Measurements from ENCODE around the gene KRTAP20-3.

The KRTAP20-3 gene

GRCh38 chr21:30623362-30623761, 19.3 kb upstream of the KRTAP20-3 start:
- Histone ChIP-seq H3K4me1 (ENCODE audit: control insufficient read depth, insufficient read depth, low read length) (no peaks in the 10 kb centered on the region), H3K4me3 (ENCODE audit: insufficient read depth, low read depth, low read length) (no peak overlapping the region), H3K9me3 (ENCODE audit: control insufficient read depth, low read length) (no peaks in the 10 kb centered on the region), H3K36me3 (ENCODE audit: control insufficient read depth, insufficient read depth, low read length) (no peaks in the 10 kb centered on the region), H3K27ac (ENCODE audit: insufficient read depth, low read depth, low read length, poor library complexity, severe bottlenecking) (no peak overlapping the region), H3K27me3 (ENCODE audit: control insufficient read depth, insufficient read depth, low read length, poor library complexity, severe bottlenecking) (no peaks in the 10 kb centered on the region)
- 91 to 94% methylated on average over 3 of the region's 3 CpGs for WGBS, 2 experiments

DNA sequence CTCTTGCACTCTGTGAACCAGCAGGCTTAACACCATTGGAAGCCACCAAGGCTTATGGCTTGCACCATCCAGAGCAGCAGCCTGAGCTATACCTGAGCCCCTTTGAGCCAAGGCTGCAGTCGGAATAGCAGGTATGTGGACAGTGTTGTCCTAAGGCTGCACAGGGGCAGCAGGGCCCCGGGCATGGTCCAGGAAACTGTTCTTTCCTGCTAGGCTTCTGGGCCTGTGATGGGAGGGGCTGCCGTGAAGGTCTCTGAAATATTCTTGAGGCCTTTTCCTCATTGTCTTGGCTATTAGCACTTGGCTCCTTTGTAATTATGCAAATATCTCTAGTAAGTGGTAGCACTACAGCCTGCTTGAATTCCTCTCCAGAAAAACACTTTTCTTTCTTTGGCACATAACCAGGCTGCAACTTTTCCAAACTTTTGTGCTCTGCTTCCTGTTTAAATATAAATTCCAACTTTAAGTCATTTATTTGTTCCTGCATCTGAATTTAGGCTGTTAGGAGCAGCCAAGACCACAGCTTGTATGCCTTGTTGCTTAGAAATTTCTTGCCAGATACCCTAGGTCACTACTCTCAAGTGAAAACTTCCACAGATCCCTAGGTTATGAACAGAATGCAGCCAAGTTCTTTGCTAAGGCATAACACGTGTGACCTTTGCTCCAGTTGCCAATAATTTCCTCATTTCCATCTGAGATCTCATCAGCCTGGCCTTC, 17.1 kb upstream of the KRTAP20-3 start:
- WGBS, 2 experiments = 89 to 90% methylated on average over 4 of the region's 4 CpGs
- H3K4me3 ChIP-seq (ENCODE audit: insufficient read depth, low read depth, low read length) = no peak overlapping the region
- H3K27ac ChIP-seq (ENCODE audit: insufficient read depth, low read depth, low read length, poor library complexity, severe bottlenecking) = no peak overlapping the region
- no peaks in the 10 kb centered on the region for H3K4me1 ChIP-seq (ENCODE audit: control insufficient read depth, insufficient read depth, low read length)
- H3K27me3 ChIP-seq (ENCODE audit: control insufficient read depth, insufficient read depth, low read length, poor library complexity, severe bottlenecking) = no peaks in the 10 kb centered on the region
- no peaks in the 10 kb centered on the region for H3K36me3 ChIP-seq (ENCODE audit: control insufficient read depth, insufficient read depth, low read length)
- no peaks in the 10 kb centered on the region for H3K9me3 ChIP-seq (ENCODE audit: control insufficient read depth, low read length)

- H3K27me3 ChIP-seq (ENCODE audit: control insufficient read depth, insufficient read depth, low read length, poor library complexity, severe bottlenecking) = no peaks in the 10 kb centered on the region
- H3K9me3 ChIP-seq (ENCODE audit: control insufficient read depth, low read length) = no peaks in the 10 kb centered on the region
- H3K27ac ChIP-seq (ENCODE audit: insufficient read depth, low read depth, low read length, poor library complexity, severe bottlenecking) = no peak overlapping the region
- no peaks in the 10 kb centered on the region for H3K4me1 ChIP-seq (ENCODE audit: control insufficient read depth, insufficient read depth, low read length)
- H3K36me3 ChIP-seq (ENCODE audit: control insufficient read depth, insufficient read depth, low read length) = no peaks in the 10 kb centered on the region
- no peak overlapping the region for H3K4me3 ChIP-seq (ENCODE audit: insufficient read depth, low read depth, low read length)
- WGBS, 2 experiments = 57 to 76% methylated on average over 2 of the region's 4 CpGs
These were observed 14.6 kb upstream of the KRTAP20-3 start for GRCh38 chr21:30628109-30628508.

- Histone ChIP-seq H3K4me3 (ENCODE audit: insufficient read depth, low read depth, low read length) (no peak overlapping the region), H3K9me3 (ENCODE audit: control insufficient read depth, low read length) (no peaks in the 10 kb centered on the region), H3K27me3 (ENCODE audit: control insufficient read depth, insufficient read depth, low read length, poor library complexity, severe bottlenecking) (no peaks in the 10 kb centered on the region), H3K27ac (ENCODE audit: insufficient read depth, low read depth, low read length, poor library complexity, severe bottlenecking) (no peak overlapping the region), H3K4me1 (ENCODE audit: control insufficient read depth, insufficient read depth, low read length) (no peaks in the 10 kb centered on the region), H3K36me3 (ENCODE audit: control insufficient read depth, insufficient read depth, low read length) (no peaks in the 10 kb centered on the region)
- WGBS, 2 experiments = 93% methylated on average over 1 of the region's 1 CpG
These were observed 13.5 kb upstream of the KRTAP20-3 start for GRCh38 chr21:30629200-30629599.

DNA sequence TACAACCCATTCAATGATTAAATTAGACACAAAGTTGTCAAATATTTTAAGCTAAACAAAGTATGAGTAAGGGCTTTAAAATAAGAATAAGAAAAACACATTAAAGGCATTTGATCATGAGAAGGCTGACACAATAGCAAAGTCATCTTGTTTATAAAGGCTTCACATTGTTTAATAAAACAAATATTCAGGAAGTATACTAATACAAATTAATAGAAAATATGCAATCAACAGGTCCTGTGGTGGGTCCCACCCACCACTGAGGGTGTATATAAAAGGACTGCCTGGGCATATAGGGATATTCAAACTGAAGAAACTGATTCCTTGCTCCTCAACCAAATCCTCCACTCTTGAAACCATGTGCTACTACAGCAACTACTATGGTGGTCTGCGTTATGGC, 7.8 kb upstream of the KRTAP20-3 start, which contains the start of gene KRTAP20-2:
KRTAP20-2 (plus strand) TSS at position 301 of the 400 bp plus-strand sequence; CDS start at position 359, 58 bp downstream.
- Histone ChIP-seq H3K9me3 (ENCODE audit: control insufficient read depth, low read length) (no peaks in the 10 kb centered on the region), H3K4me1 (ENCODE audit: control insufficient read depth, insufficient read depth, low read length) (no peaks in the 10 kb centered on the region), H3K27ac (ENCODE audit: insufficient read depth, low read depth, low read length, poor library complexity, severe bottlenecking) (no peak within 1 kb of the TSS), H3K27me3 (ENCODE audit: control insufficient read depth, insufficient read depth, low read length, poor library complexity, severe bottlenecking) (no peaks in the 10 kb centered on the region), H3K36me3 (ENCODE audit: control insufficient read depth, insufficient read depth, low read length) (no peaks in the 10 kb centered on the region), H3K4me3 (ENCODE audit: insufficient read depth, low read depth, low read length) (no peak within 1 kb of the TSS)
- 92 to 97% methylated on average over 1 of the region's 1 CpG for WGBS, 2 experiments

- Histone ChIP-seq H3K27ac (ENCODE audit: insufficient read depth, low read depth, low read length, poor library complexity, severe bottlenecking) (no peak overlapping the region), H3K27me3 (ENCODE audit: control insufficient read depth, insufficient read depth, low read length, poor library complexity, severe bottlenecking) (no peaks in the 10 kb centered on the region), H3K9me3 (ENCODE audit: control insufficient read depth, low read length) (no peaks in the 10 kb centered on the region), H3K4me3 (ENCODE audit: insufficient read depth, low read depth, low read length) (no peak overlapping the region), H3K4me1 (ENCODE audit: control insufficient read depth, insufficient read depth, low read length) (no peaks in the 10 kb centered on the region), H3K36me3 (ENCODE audit: control insufficient read depth, insufficient read depth, low read length) (no peaks in the 10 kb centered on the region)
- 85 to 94% methylated on average over 2 of the region's 3 CpGs for WGBS, 2 experiments
These were observed 4.0 kb upstream of the KRTAP20-3 start for GRCh38 chr21:30638686-30639085.

GRCh38 chr21:30646904-30647414, 4.3 kb downstream of the KRTAP20-3 start:
- no peaks in the 10 kb centered on the region for H3K4me1 ChIP-seq (ENCODE audit: control insufficient read depth, insufficient read depth, low read length)
- no peak overlapping the region for H3K27ac ChIP-seq (ENCODE audit: insufficient read depth, low read depth, low read length, poor library complexity, severe bottlenecking)
- no peaks in the 10 kb centered on the region for H3K36me3 ChIP-seq (ENCODE audit: control insufficient read depth, insufficient read depth, low read length)
- WGBS, 2 experiments = no CpG with 5 or more reads among the region's 1 CpG
- H3K9me3 ChIP-seq (ENCODE audit: control insufficient read depth, low read length) = no peaks in the 10 kb centered on the region
- H3K27me3 ChIP-seq (ENCODE audit: control insufficient read depth, insufficient read depth, low read length, poor library complexity, severe bottlenecking) = no peaks in the 10 kb centered on the region
- H3K4me3 ChIP-seq (ENCODE audit: insufficient read depth, low read depth, low read length) = no peak overlapping the region

- Histone ChIP-seq H3K36me3 (ENCODE audit: control insufficient read depth, insufficient read depth, low read length) (no peaks in the 10 kb centered on the region), H3K27ac (ENCODE audit: insufficient read depth, low read depth, low read length, poor library complexity, severe bottlenecking) (no peak overlapping the region), H3K9me3 (ENCODE audit: control insufficient read depth, low read length) (no peaks in the 10 kb centered on the region), H3K27me3 (ENCODE audit: control insufficient read depth, insufficient read depth, low read length, poor library complexity, severe bottlenecking) (no peaks in the 10 kb centered on the region), H3K4me1 (ENCODE audit: control insufficient read depth, insufficient read depth, low read length) (no peaks in the 10 kb centered on the region), H3K4me3 (ENCODE audit: insufficient read depth, low read depth, low read length) (no peak overlapping the region)
These were observed 10.2 kb downstream of the KRTAP20-3 start for GRCh38 chr21:30652891-30653290.

GRCh38 chr21:30668776-30669175, 26.1 kb downstream of the KRTAP20-3 start:
- WGBS, 2 experiments = 65 to 78% methylated on average over 1 of the region's 1 CpG
- Histone ChIP-seq H3K27me3 (ENCODE audit: control insufficient read depth, insufficient read depth, low read length, poor library complexity, severe bottlenecking) (no peaks in the 10 kb centered on the region), H3K27ac (ENCODE audit: insufficient read depth, low read depth, low read length, poor library complexity, severe bottlenecking) (no peak overlapping the region), H3K4me1 (ENCODE audit: control insufficient read depth, insufficient read depth, low read length) (no peaks in the 10 kb centered on the region), H3K36me3 (ENCODE audit: control insufficient read depth, insufficient read depth, low read length) (no peaks in the 10 kb centered on the region), H3K4me3 (ENCODE audit: insufficient read depth, low read depth, low read length) (no peak overlapping the region), H3K9me3 (ENCODE audit: control insufficient read depth, low read length) (no peaks in the 10 kb centered on the region)

DNA sequence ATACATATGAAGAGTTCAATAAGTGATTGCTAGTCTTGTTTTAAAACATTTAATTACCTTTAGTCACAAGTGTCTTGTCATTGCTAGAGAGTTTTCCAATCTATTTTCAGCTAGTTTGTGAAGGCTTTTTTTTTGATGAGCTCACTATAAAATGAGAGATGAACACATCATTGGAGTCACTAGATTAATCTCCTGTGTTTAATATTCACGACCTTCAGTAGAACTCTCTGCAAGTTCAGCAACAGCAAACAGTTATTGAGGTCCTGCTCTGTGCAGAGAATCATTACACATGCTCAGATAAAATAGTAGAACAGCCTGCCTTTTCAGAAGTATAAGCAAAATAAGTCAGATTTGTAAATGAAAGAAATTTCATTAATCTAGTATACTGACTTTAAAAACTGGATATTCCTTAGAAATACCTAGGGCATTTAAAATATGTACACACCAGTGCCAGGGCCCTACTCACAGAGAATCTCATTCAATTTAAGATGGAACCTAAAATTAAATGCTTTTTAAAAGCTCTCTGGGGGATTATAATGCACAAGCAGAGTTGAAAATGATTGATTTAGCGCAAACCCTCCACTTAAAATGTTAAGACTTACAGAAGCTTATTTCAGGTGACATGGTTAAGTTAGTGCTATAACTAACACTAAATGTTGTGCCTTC, 30.5 kb downstream of the KRTAP20-3 start:
- H3K27ac ChIP-seq (ENCODE audit: insufficient read depth, low read depth, low read length, poor library complexity, severe bottlenecking) = no peak overlapping the region
- WGBS, 2 experiments = 88 to 95% methylated on average over 2 of the region's 2 CpGs
- H3K4me3 ChIP-seq (ENCODE audit: insufficient read depth, low read depth, low read length) = no peak overlapping the region
- no peaks in the 10 kb centered on the region for H3K27me3 ChIP-seq (ENCODE audit: control insufficient read depth, insufficient read depth, low read length, poor library complexity, severe bottlenecking)
- no peaks in the 10 kb centered on the region for H3K36me3 ChIP-seq (ENCODE audit: control insufficient read depth, insufficient read depth, low read length)
- H3K4me1 ChIP-seq (ENCODE audit: control insufficient read depth, insufficient read depth, low read length) = no peaks in the 10 kb centered on the region
- H3K9me3 ChIP-seq (ENCODE audit: control insufficient read depth, low read length) = no peaks in the 10 kb centered on the region
